GM12878 (cell line): Measurements from ENCODE around the gene ETFBKMT. TPM values are rescaled to one million over a fixed set of nuclear protein-coding genes. Genes with fewer than 3 reads are reported as not detected.

Experiments used
- ATAC-seq: fragments of 200-7000 bp; cut with Tn5 transposase; 3 replicates; pipeline ENCODE4 v1.9.1; 2020; ENCODE audit warnings: mild to moderate bottlenecking, moderate library complexity
- BruUV-seq: library from RNA; stranded (reverse); fragments of 400-500 nt; replicated peaks from 2 replicates; lab custom pipeline; 2021; lab: Mats Ljungman, UMichigan
- CTCF ChIA-PET: fragments of 300-600 bp; sonication (Branson Sonifier 250); formaldehyde crosslinking; extraction: SDS; loops from one replicate; lab custom pipeline; 2021; ENCODE audit warnings: inconsistent platforms; lab: Yijun Ruan, JAX
- POLR2A ChIA-PET: fragments of 350-600 bp; formaldehyde crosslinking; extraction: SDS; loops from one replicate; lab custom pipeline; 2021; ENCODE audit warnings: inconsistent platforms; lab: Charles Lee
- RAD21 ChIA-PET: fragments of 300-600 bp; sonication (Branson Sonifier 250); formaldehyde crosslinking; loops from one replicate; lab custom pipeline; 2023; ENCODE audit warnings: antibody characterized with exemption; ENCODE audit not compliant: unreplicated experiment; lab: Charles Lee
- SMC1A ChIA-PET: fragments of 300-600 bp; sonication (Branson Sonifier 250); formaldehyde crosslinking; loops from one replicate; lab custom pipeline; 2023; ENCODE audit not compliant: unreplicated experiment, uncharacterized antibody; lab: Charles Lee
- DNase-seq: peaks from one replicate; pipeline ENCODE4 v3.0.0-alpha.2; 2011; ENCODE audit warnings: low read depth, low spot score
- FAIRE-seq: peaks from 3 replicates; lab custom pipeline; 2011; peaks lifted over from hg19 to GRCh38; lab: Jason Lieb, UNC
- H2AFZ ChIP-seq: 2 replicates; pipeline ENCODE4 v1.6.0; 2011; ENCODE audit warnings: low read depth, low read length, control low read depth; ENCODE audit not compliant: control insufficient read depth
- H3K27ac ChIP-seq: 2 replicates; pipeline ENCODE4 v1.5.1; 2011; ENCODE audit warnings: control low read depth; ENCODE audit not compliant: control insufficient read depth, insufficient read depth
- H3K27me3 ChIP-seq, 2 experiments: replicated peaks in 1 of 2; 2 replicates each; pipeline versions ENCODE4 v1.6.0 to v1.6.1; 2011; ENCODE audit warnings: low read length in 1 of 2; ENCODE audit not compliant: control insufficient read depth in 2 of 2, insufficient read depth in 2 of 2
- H3K36me3 ChIP-seq, 2 experiments: 2 replicates each; pipeline ENCODE4 v1.5.1; 2011; ENCODE audit warnings: low read length in 1 of 2; ENCODE audit not compliant: control insufficient read depth in 2 of 2, insufficient read depth in 2 of 2
- H3K4me1 ChIP-seq: 2 replicates; pipeline ENCODE4 v1.6.1; 2011; ENCODE audit warnings: mild to moderate bottlenecking, low read length, moderate library complexity, mixed read lengths; ENCODE audit not compliant: control insufficient read depth, insufficient read depth
- H3K4me2 ChIP-seq: 2 replicates; pipeline ENCODE4 v1.6.0; 2011; ENCODE audit warnings: control low read depth; ENCODE audit not compliant: control insufficient read depth, insufficient read depth
- H3K4me3 ChIP-seq: fragments of 200-600 bp; sonication (generic); 2 replicates; pipeline ENCODE4 v1.5.1; 2016
- H3K79me2 ChIP-seq: 2 replicates; pipeline ENCODE4 v1.6.0; 2011; ENCODE audit warnings: low read length; ENCODE audit not compliant: control insufficient read depth, insufficient read depth
- H3K9ac ChIP-seq: 2 replicates; pipeline ENCODE4 v1.8.0; 2011; ENCODE audit warnings: low read length, control low read depth, mixed read lengths; ENCODE audit not compliant: control insufficient read depth, insufficient read depth
- H3K9me3 ChIP-seq: replicated peaks from 3 replicates; pipeline ENCODE4 v1.5.1; 2011; ENCODE audit warnings: mild to moderate bottlenecking, low read length; ENCODE audit not compliant: control insufficient read depth, insufficient read depth
- H4K20me1 ChIP-seq: 2 replicates; pipeline ENCODE4 v1.6.0; 2011; ENCODE audit not compliant: control insufficient read depth, insufficient read depth
- BACH1 ChIP-seq: fragments of 450-650 bp; IDR thresholded peaks from 2 replicates; pipeline ENCODE4 v1.6.1; 2017; ENCODE audit warnings: mild to moderate bottlenecking, borderline replicate concordance
- BCL3 ChIP-seq: IDR thresholded peaks from 2 replicates; pipeline ENCODE4 v1.6.1; 2011; ENCODE audit warnings: borderline replicate concordance, low read depth, mild to moderate bottlenecking, moderate library complexity, low read length; ENCODE audit not compliant: insufficient read depth, poor library complexity, severe bottlenecking
- BMI1 ChIP-seq: fragments of 450-650 bp; IDR thresholded peaks from 2 replicates; pipeline ENCODE4 v1.6.1; 2016; ENCODE audit warnings: mild to moderate bottlenecking, moderate library complexity, borderline replicate concordance
- CHD2 ChIP-seq: IDR thresholded peaks from 2 replicates; pipeline ENCODE4 v1.6.1; 2011; ENCODE audit warnings: low read depth, low read length, improper control_type of control experiment, borderline replicate concordance
- ELK1 ChIP-seq: IDR thresholded peaks from 2 replicates; pipeline ENCODE4 v1.6.1; 2012; ENCODE audit warnings: low read depth, low read length, improper control_type of control experiment
- IRF3 ChIP-seq: fragments of 450-650 bp; IDR thresholded peaks from 2 replicates; pipeline ENCODE4 v1.6.1; 2014; ENCODE audit warnings: mild to moderate bottlenecking
- LARP7 ChIP-seq: fragments of 450-650 bp; IDR thresholded peaks from 2 replicates; pipeline ENCODE4 v1.6.1; 2017; ENCODE audit warnings: mild to moderate bottlenecking
- MAX ChIP-seq: IDR thresholded peaks from 2 replicates; pipeline ENCODE4 v1.6.1; 2012; ENCODE audit warnings: low read depth, low read length, improper control_type of control experiment
- MYC ChIP-seq: IDR thresholded peaks from 2 replicates; pipeline ENCODE4 v1.6.1; 2011; ENCODE audit warnings: mild to moderate bottlenecking, low read length, moderate library complexity, inconsistent platforms; ENCODE audit not compliant: insufficient read depth, insufficient replicate concordance, insufficient read length, severe bottlenecking
- NR2F1 ChIP-seq: fragments of 450-650 bp; conservative IDR thresholded peaks from 2 replicates; pipeline ENCODE4 v1.6.1; 2017; ENCODE audit warnings: mild to moderate bottlenecking
- RELB ChIP-seq: fragments of 450-650 bp; IDR thresholded peaks from 2 replicates; pipeline ENCODE4 v1.6.1; 2017; ENCODE audit warnings: low read depth, mild to moderate bottlenecking, moderate library complexity
- TARDBP ChIP-seq: IDR thresholded peaks from 2 replicates; pipeline ENCODE4 v1.6.1; 2016; ENCODE audit warnings: borderline replicate concordance
- ZNF24 ChIP-seq: fragments of 450-650 bp; IDR thresholded peaks from 2 replicates; pipeline ENCODE4 v1.6.1; 2017; ENCODE audit warnings: antibody characterized with exemption, mild to moderate bottlenecking
- ZZZ3 ChIP-seq: IDR thresholded peaks from 2 replicates; pipeline ENCODE4 v1.6.1; 2011; ENCODE audit warnings: low read depth; ENCODE audit not compliant: control insufficient read depth, insufficient read length
- WGBS: methylation state at CpG from one replicate; pipeline ENCODE4 v1.1.6; 2016; ENCODE audit warnings: low lambda C conversion rate; ENCODE audit not compliant: insufficient replicate concordance, insufficient coverage; ENCODE audit errors: missing lambda C conversion rate; 5-methylcytosine and 5-hydroxymethylcytosine counted together
- in situ Hi-C: fragments of 300-500 bp; cut with MboI; formaldehyde crosslinking; loops from 9 replicates; pipeline ENCODE4 v1.14.3; 2018; ENCODE audit warnings: mixed read lengths
- intact Hi-C: fragments of 100-400 bp; cut with micrococcal nuclease; formaldehyde crosslinking; loops from one replicate; pipeline ENCODE4 v1.14.2; 2022; ENCODE audit not compliant: unreplicated experiment
- polyA plus RNA-seq, 11 experiments: library from polyadenylated mRNA; depleted of rRNA in 4 of 11; unstranded in 6 of 11; stranded (reverse) in 5 of 11; fragments of >200 nt; fragmentation: Nextera tagmentation in 4 of 11; fragmentation: Illumina TruSeq in 1 of 11; extraction: Ambion mirVana in 4 of 11; extraction: Trizol in 1 of 11; gene quantifications; 1 replicate in 1 of 11; 2 replicates in 10 of 11; pipeline versions ENCODE4 v1.2.1 to v1.2.3, GENCODE V29; 2011 to 2016; ENCODE audit warnings: inconsistent platforms in 2 of 11, missing spikeins in 2 of 11, low read depth in 1 of 11
- total RNA-seq, 4 experiments: library from RNA; depleted of rRNA in 3 of 4; stranded (reverse); fragments of >200 nt in 3 of 4; fragmentation: Illumina TruSeq in 1 of 4; extraction: Trizol in 1 of 4; gene quantifications; 2 replicates each; pipeline versions ENCODE4 v1.2.1 to v1.2.3, GENCODE V29; 2013 to 2021

The ETFBKMT gene
- total and polyA plus RNA-seq, 10 of the 15 experiments (the other 5 are each of a cell fraction or from before 2014, with no cell fraction given): 0.25 to 1.1 (median 0.65) TPM

- peaks cover 4% of the 10 kb centered on the region for H3K9me3 ChIP-seq
- no peaks in the 10 kb centered on the region for H3K4me1 ChIP-seq
- H3K9ac ChIP-seq: no peak overlapping the region
- H3K27ac ChIP-seq: no peak overlapping the region
- H3K79me2 ChIP-seq: no peaks in the 10 kb centered on the region
- ChIA-PET POLR2A (no interaction called here), CTCF (interaction anchor here (0.5 to 1.4 kb wide), 3 partner anchors 9 to 1363 kb away, joined by 3 to 8 read pairs (median 4); no protein-coding TSS in a partner anchor)
- no peak overlapping the region for H3K4me3 ChIP-seq
- WGBS: 96% methylated on average over 4 of the region's 4 CpGs
- H3K27me3 ChIP-seq: no peaks in the 10 kb centered on the region
- in situ Hi-C loops: loop anchor here (25.0 kb wide), 1 partner anchor 1240 kb away; no protein-coding TSS in a partner anchor
- intact Hi-C loops: no loop called here
- no peaks in the 10 kb centered on the region for H4K20me1 ChIP-seq
- TF ChIP-seq MAX: no peak
- TF ChIP-seq ZZZ3: no peak
- no peak for TF ChIP-seq CHD2
- no peak for TF ChIP-seq TARDBP
- no peak for TF ChIP-seq NR2F1
- TF ChIP-seq LARP7: no peak
- no peak for TF ChIP-seq BACH1
- no peak for TF ChIP-seq IRF3
- no peak for TF ChIP-seq RELB
- TF ChIP-seq ZNF24: no peak
- no peak for TF ChIP-seq BCL3
- TF ChIP-seq ELK1: no peak
- TF ChIP-seq BMI1: no peak
- no peak for TF ChIP-seq MYC
- TF ChIP-seq, all 136 proteins: peak for 0
- ATAC-seq (no peak), DNase-seq (no peak), FAIRE-seq (no peak)
- no TSS peak for BruUV-seq
- Histone ChIP-seq H3K36me3 (no peaks in the 10 kb centered on the region), H3K4me2 (no peak overlapping the region), H2AFZ (no peak overlapping the region)
- SMC1A ChIA-PET: interaction anchor here (0.6 to 3.7 kb wide), 6 partner anchors 9 to 448 kb away, joined by 3 to 15 read pairs (median 4); no protein-coding TSS in a partner anchor
- RAD21 ChIA-PET: no interaction called here
Measured at GRCh38 chr12:31672521-31672920, 13.0 kb downstream of the ETFBKMT start.
